Measurements from ENCODE around the gene FMO1. TPM values are rescaled to one million over a fixed set of nuclear protein-coding genes. Genes with fewer than 3 reads are reported as not detected.

The FMO1 gene
- polyA plus RNA-seq, 1 donor from 2014 or later = not detected

- Histone ChIP-seq H3K27ac (ENCODE audit: low read length) (no peak overlapping the region), H2AFZ (ENCODE audit: low read depth, low read length) (no peak overlapping the region), H3K36me3 (ENCODE audit: insufficient read depth, low read length) (no peaks in the 10 kb centered on the region), H3K9me3 (ENCODE audit: low read length) (no peaks in the 10 kb centered on the region), H3K79me2 (replicated peaks; ENCODE audit: insufficient read depth, low read length) (no peaks in the 10 kb centered on the region), H3K27me3 (ENCODE audit: insufficient read depth, low read depth, low read length) (no peaks in the 10 kb centered on the region), H4K20me1 (ENCODE audit: insufficient read depth) (no peaks in the 10 kb centered on the region), H3F3A (ENCODE audit: insufficient read depth, low read length, poor library complexity, severe bottlenecking) (no peaks in the 10 kb centered on the region), H3K4me3 (ENCODE audit: low read length) (no peak overlapping the region), H3K4me2 (ENCODE audit: low read length) (no peak overlapping the region), H3K9me2 (ENCODE audit: insufficient read depth, low read length) (no peaks in the 10 kb centered on the region), H3K9ac (ENCODE audit: low read length) (no peak overlapping the region)
- no peak for TF ChIP-seq CTCF (IDR thresholded peaks at IDR 0.05; ENCODE audit: poor library complexity, severe bottlenecking)
- no peak for TF ChIP-seq POLR2AphosphoS5 (IDR thresholded peaks at IDR 0.05)
- TF ChIP-seq SMC3 (conservative IDR thresholded peaks at IDR 0.05; ENCODE audit: poor library complexity) = no peak
- TF ChIP-seq RAD21 (conservative IDR thresholded peaks at IDR 0.05) = no peak
- no peak for TF ChIP-seq EZH2 (IDR thresholded peaks at IDR 0.05; ENCODE audit: borderline replicate concordance, insufficient read depth, low read length, poor library complexity, severe bottlenecking)
- no peak for TF ChIP-seq REST (IDR thresholded peaks at IDR 0.05; ENCODE audit: borderline replicate concordance)
- TF ChIP-seq MXI1 (conservative IDR thresholded peaks at IDR 0.05; ENCODE audit: poor library complexity, severe bottlenecking) = no peak
- TF ChIP-seq TAF1 (IDR thresholded peaks at IDR 0.05; ENCODE audit: low read depth) = no peak
- TF ChIP-seq EP300 (conservative IDR thresholded peaks at IDR 0.05; ENCODE audit: poor library complexity, severe bottlenecking) = no peak
Measured at GRCh38 chr1:171258943-171259342, 10.6 kb downstream of the FMO1 start.

- Histone ChIP-seq H3K9me3 (ENCODE audit: low read length) (no peaks in the 10 kb centered on the region), H3K4me2 (ENCODE audit: low read length) (no peak overlapping the region), H3K79me2 (replicated peaks; ENCODE audit: insufficient read depth, low read length) (no peaks in the 10 kb centered on the region), H3K4me3 (ENCODE audit: low read length) (no peak overlapping the region), H2AFZ (ENCODE audit: low read depth, low read length) (no peak overlapping the region), H3K27me3 (ENCODE audit: insufficient read depth, low read depth, low read length) (no peaks in the 10 kb centered on the region), H3F3A (ENCODE audit: insufficient read depth, low read length, poor library complexity, severe bottlenecking) (no peaks in the 10 kb centered on the region), H3K27ac (ENCODE audit: low read length) (no peak overlapping the region), H3K36me3 (ENCODE audit: insufficient read depth, low read length) (no peaks in the 10 kb centered on the region), H4K20me1 (ENCODE audit: insufficient read depth) (no peaks in the 10 kb centered on the region), H3K9me2 (ENCODE audit: insufficient read depth, low read length) (no peaks in the 10 kb centered on the region), H3K9ac (ENCODE audit: low read length) (no peak overlapping the region)
- no peak for TF ChIP-seq POLR2AphosphoS5 (IDR thresholded peaks at IDR 0.05)
- TF ChIP-seq CTCF (IDR thresholded peaks at IDR 0.05; ENCODE audit: poor library complexity, severe bottlenecking) = no peak
- TF ChIP-seq RAD21 (conservative IDR thresholded peaks at IDR 0.05) = no peak
- no peak for TF ChIP-seq TAF1 (IDR thresholded peaks at IDR 0.05; ENCODE audit: low read depth)
- TF ChIP-seq SMC3 (conservative IDR thresholded peaks at IDR 0.05; ENCODE audit: poor library complexity) = no peak
Measured at GRCh38 chr1:171261336-171261735, 13.0 kb downstream of the FMO1 start.
